HG03108 (cell line): ENCODE data around the gene CDH4.

Experiments used
- ATAC-seq: cut with Tn5 transposase; IDR thresholded peaks from one replicate; pipeline ENCODE4 v1.9.1; 2021; ENCODE audit warnings: moderate library complexity; ENCODE audit not compliant: unreplicated experiment

Gene CDH4

GRCh38 chr20:61435823-61436220 lies 183.8 kb downstream of the CDH4 start:
- ATAC-seq: no peak

GRCh38 chr20:61436283-61436666 lies 184.2 kb downstream of the CDH4 start:
- ATAC-seq: no peak

- no peak for ATAC-seq
Observed at GRCh38 chr20:61436667-61437279, 184.7 kb downstream of the CDH4 start.

- no peak for ATAC-seq
Observed at GRCh38 chr20:61437280-61438206, 185.5 kb downstream of the CDH4 start.

- no peak for ATAC-seq
Observed at GRCh38 chr20:61438285-61438684, 186.2 kb downstream of the CDH4 start.

GRCh38 chr20:61439251-61439650 lies 187.2 kb downstream of the CDH4 start:
- ATAC-seq: no peak

- ATAC-seq: no peak
Observed at GRCh38 chr20:61440548-61441055, 188.5 kb downstream of the CDH4 start.

- ATAC-seq: no peak
Observed at GRCh38 chr20:61441537-61441936, 189.5 kb downstream of the CDH4 start.

- no peak for ATAC-seq
Observed at GRCh38 chr20:61442075-61442670, 190.1 kb downstream of the CDH4 start.

- no peak for ATAC-seq
Observed at GRCh38 chr20:61442718-61443117, 190.7 kb downstream of the CDH4 start.

- ATAC-seq: no peak
Observed at GRCh38 chr20:61443443-61444126, 191.5 kb downstream of the CDH4 start.

- ATAC-seq: no peak
Observed at GRCh38 chr20:61444637-61445036, 192.6 kb downstream of the CDH4 start.

GRCh38 chr20:61445138-61445537 lies 193.1 kb downstream of the CDH4 start:
- no peak for ATAC-seq

GRCh38 chr20:61445741-61446140 lies 193.7 kb downstream of the CDH4 start:
- ATAC-seq: no peak

- ATAC-seq: no peak
Observed at GRCh38 chr20:61447952-61448351, 195.9 kb downstream of the CDH4 start.

GRCh38 chr20:61448386-61448785 lies 196.3 kb downstream of the CDH4 start:
- no peak for ATAC-seq

GRCh38 chr20:61449057-61449609 lies 197.1 kb downstream of the CDH4 start:
- no peak for ATAC-seq

GRCh38 chr20:61449916-61450315 lies 197.9 kb downstream of the CDH4 start:
- ATAC-seq: no peak

GRCh38 chr20:61450549-61450948 lies 198.5 kb downstream of the CDH4 start:
- ATAC-seq: no peak

GRCh38 chr20:61451009-61451408 lies 198.9 kb downstream of the CDH4 start:
- no peak for ATAC-seq

GRCh38 chr20:61451953-61452352 lies 199.9 kb downstream of the CDH4 start:
- ATAC-seq: no peak
